HepG2 (cell line): ENCODE data around the gene CCDC57. TPM values are rescaled to one million over a fixed set of nuclear protein-coding genes. Genes with fewer than 3 reads are reported as not detected.

Experiments
- ADNP ChIP-seq: sonication (generic); formaldehyde crosslinking; IDR thresholded peaks from 2 replicates; pipeline ENCODE4 v1.4.0; 2020; ENCODE audit warnings: missing genetic modification reagents
- AGO1 ChIP-seq: fragments of 200-400 bp; formaldehyde crosslinking; IDR thresholded peaks from 2 replicates; pipeline ENCODE4 v1.6.1; 2017; ENCODE audit warnings: mild to moderate bottlenecking, low read depth, low read length, moderate library complexity; ENCODE audit not compliant: poor library complexity, severe bottlenecking
- ELF1 ChIP-seq: sonication (generic); formaldehyde crosslinking; IDR thresholded peaks from 2 replicates; pipeline ENCODE4 v1.4.0; 2020; ENCODE audit warnings: missing genetic modification reagents
- ETV5 ChIP-seq: IDR thresholded peaks from 2 replicates; pipeline ENCODE4 v1.6.1; 2018; ENCODE audit warnings: missing biosample characterization, missing genetic modification reagents, inconsistent platforms, borderline replicate concordance
- KDM6A ChIP-seq: IDR thresholded peaks from 2 replicates; pipeline ENCODE4 v1.6.1; 2016; ENCODE audit warnings: low read depth
- SATB2 ChIP-seq: sonication (generic); formaldehyde crosslinking; IDR thresholded peaks from 2 replicates; pipeline ENCODE4 v1.5.0; 2020; ENCODE audit warnings: missing genetic modification reagents
- SP4 ChIP-seq: sonication (generic); formaldehyde crosslinking; IDR thresholded peaks from 2 replicates; pipeline ENCODE4 v1.8.1; 2023; ENCODE audit warnings: mild to moderate bottlenecking, missing genetic modification reagents
- SUZ12 ChIP-seq: fragments of 150-350 bp; IDR thresholded peaks from 2 replicates; pipeline ENCODE4 v1.6.1; 2014; ENCODE audit warnings: low read depth, low read length
- SYNCRIP ChIP-seq: fragments of 200-400 bp; formaldehyde crosslinking; IDR thresholded peaks from 2 replicates; pipeline ENCODE4 v1.6.1; 2018; ENCODE audit warnings: mild to moderate bottlenecking, low read depth, low read length; ENCODE audit not compliant: insufficient read depth
- ZKSCAN8 ChIP-seq: IDR thresholded peaks from 2 replicates; pipeline ENCODE4 v1.6.1; 2016; ENCODE audit warnings: borderline replicate concordance, missing genetic modification reagents, missing compliant biosample characterization
- ZMAT3 ChIP-seq: sonication (generic); formaldehyde crosslinking; conservative IDR thresholded peaks from 2 replicates; pipeline ENCODE4 v1.7.0; 2021; ENCODE audit warnings: missing genetic modification reagents
- ZNF20 ChIP-seq: sonication (generic); formaldehyde crosslinking; IDR thresholded peaks from 2 replicates; pipeline ENCODE4 v1.4.0; 2020; ENCODE audit warnings: mild to moderate bottlenecking, moderate library complexity, missing genetic modification reagents
- ZNF883 ChIP-seq: sonication (generic); formaldehyde crosslinking; IDR thresholded peaks from 2 replicates; pipeline ENCODE4 v1.5.1; 2020; ENCODE audit warnings: mild to moderate bottlenecking, missing genetic modification reagents; ENCODE audit errors: not compliant biosample characterization
- polyA plus RNA-seq, 8 experiments: library from polyadenylated mRNA; depleted of rRNA in 3 of 8; stranded (reverse) in 7 of 8; unstranded in 1 of 8; fragments of >200 nt; fragmentation: Illumina TruSeq in 4 of 8; extraction: Trizol in 4 of 8; gene quantifications; 2 replicates each; pipeline versions ENCODE4 v1.2.1 to v1.2.3, GENCODE V29; 2011 to 2016; ENCODE audit warnings: low read depth in 4 of 8, missing spikeins in 1 of 8, mixed read lengths in 1 of 8; ENCODE audit not compliant: insufficient read depth in 1 of 8
- total RNA-seq, 5 experiments: library from RNA; depleted of rRNA; stranded (reverse); fragments of >200 nt; fragmentation: Illumina TruSeq; extraction: Trizol; gene quantifications; 2 replicates each; pipeline ENCODE4 v1.2.3, GENCODE V29; 2016; ENCODE audit warnings: low read depth in 1 of 5
- TF ChIP-seq, protein P1 (sequence below): sonication (generic); formaldehyde crosslinking; IDR thresholded peaks from 2 replicates; pipeline ENCODE4 v1.4.0; 2020; ENCODE audit warnings: missing genetic modification reagents, borderline replicate concordance
- TF ChIP-seq, protein P2 (sequence below): sonication (generic); formaldehyde crosslinking; IDR thresholded peaks from 2 replicates; pipeline ENCODE4 v1.5.0; 2020; ENCODE audit warnings: mild to moderate bottlenecking, missing genetic modification reagents
- TF ChIP-seq, protein P3 (sequence below): sonication (generic); formaldehyde crosslinking; IDR thresholded peaks from 2 replicates; pipeline ENCODE4 v1.5.1; 2020; ENCODE audit warnings: mild to moderate bottlenecking, missing genetic modification reagents, moderate library complexity
- TF ChIP-seq, protein P4 (sequence below): sonication (generic); formaldehyde crosslinking; IDR thresholded peaks from 2 replicates; pipeline ENCODE4 v1.4.0; 2020; ENCODE audit warnings: missing genetic modification reagents
- TF ChIP-seq, protein P5 (sequence below): sonication (generic); formaldehyde crosslinking; conservative IDR thresholded peaks from 2 replicates; pipeline ENCODE4 v1.4.0; 2020; ENCODE audit warnings: missing genetic modification reagents

The CCDC57 gene
- total and polyA plus RNA-seq, 2 of the 13 experiments (the other 11 are each of a cell fraction or from before 2014, with no cell fraction given): 59.3 to 59.9 TPM

DNA sequence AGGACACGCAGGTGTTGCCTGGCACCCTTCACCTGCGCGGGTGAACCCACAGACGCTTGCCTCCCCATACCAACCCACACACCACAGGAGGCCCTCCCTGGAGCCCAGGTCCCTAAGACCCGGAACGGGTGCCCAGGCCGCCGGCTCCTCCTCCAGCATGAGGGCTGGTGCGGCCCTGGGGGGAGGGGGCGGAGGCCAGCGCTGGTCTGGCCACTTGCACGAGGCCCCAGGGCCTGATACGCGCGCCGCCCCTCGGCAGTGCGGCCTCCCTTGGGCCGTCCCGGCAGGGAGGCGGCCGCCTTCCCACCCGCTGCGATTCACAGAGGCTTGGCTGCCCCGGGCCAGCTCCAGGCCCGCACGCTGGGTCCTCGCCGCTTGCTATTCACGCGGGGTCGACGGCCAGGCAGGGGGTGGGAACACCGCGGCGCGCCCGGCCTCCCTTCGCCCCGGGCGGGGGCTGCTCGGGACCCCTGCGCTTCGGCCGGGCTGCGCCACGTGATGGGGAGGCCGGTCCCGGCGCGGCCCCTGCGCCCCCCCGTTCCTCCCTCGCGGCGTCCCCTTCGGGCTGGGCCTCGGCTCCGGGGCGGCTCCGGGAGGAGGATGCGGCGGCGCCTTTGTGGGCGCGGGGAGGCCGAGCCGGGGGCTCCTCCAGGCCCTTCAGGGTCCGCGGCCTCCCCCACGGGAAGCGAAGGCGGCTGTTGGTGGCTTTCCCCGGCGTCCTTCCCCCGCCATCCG lies 115.3 kb downstream of the CCDC57 start (continued):
- TF ChIP-seq, protein P1, sequence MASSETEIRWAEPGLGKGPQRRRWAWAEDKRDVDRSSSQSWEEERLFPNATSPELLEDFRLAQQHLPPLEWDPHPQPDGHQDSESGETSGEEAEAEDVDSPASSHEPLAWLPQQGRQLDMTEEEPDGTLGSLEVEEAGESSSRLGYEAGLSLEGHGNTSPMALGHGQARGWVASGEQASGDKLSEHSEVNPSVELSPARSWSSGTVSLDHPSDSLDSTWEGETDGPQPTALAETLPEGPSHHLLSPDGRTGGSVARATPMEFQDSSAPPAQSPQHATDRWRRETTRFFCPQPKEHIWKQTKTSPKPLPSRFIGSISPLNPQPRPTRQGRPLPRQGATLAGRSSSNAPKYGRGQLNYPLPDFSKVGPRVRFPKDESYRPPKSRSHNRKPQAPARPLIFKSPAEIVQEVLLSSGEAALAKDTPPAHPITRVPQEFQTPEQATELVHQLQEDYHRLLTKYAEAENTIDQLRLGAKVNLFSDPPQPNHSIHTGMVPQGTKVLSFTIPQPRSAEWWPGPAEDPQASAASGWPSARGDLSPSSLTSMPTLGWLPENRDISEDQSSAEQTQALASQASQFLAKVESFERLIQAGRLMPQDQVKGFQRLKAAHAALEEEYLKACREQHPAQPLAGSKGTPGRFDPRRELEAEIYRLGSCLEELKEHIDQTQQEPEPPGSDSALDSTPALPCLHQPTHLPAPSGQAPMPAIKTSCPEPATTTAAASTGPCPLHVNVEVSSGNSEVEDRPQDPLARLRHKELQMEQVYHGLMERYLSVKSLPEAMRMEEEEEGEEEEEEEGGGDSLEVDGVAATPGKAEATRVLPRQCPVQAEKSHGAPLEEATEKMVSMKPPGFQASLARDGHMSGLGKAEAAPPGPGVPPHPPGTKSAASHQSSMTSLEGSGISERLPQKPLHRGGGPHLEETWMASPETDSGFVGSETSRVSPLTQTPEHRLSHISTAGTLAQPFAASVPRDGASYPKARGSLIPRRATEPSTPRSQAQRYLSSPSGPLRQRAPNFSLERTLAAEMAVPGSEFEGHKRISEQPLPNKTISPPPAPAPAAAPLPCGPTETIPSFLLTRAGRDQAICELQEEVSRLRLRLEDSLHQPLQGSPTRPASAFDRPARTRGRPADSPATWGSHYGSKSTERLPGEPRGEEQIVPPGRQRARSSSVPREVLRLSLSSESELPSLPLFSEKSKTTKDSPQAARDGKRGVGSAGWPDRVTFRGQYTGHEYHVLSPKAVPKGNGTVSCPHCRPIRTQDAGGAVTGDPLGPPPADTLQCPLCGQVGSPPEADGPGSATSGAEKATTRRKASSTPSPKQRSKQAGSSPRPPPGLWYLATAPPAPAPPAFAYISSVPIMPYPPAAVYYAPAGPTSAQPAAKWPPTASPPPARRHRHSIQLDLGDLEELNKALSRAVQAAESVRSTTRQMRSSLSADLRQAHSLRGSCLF: no peak
- TF ChIP-seq ZNF883 (CRISPR knock-in tag) (peak; percentile 32), KDM6A (CRISPR knock-in tag) (no peak), ZNF20 (CRISPR knock-in tag) (no peak), SYNCRIP (no peak), ZKSCAN8 (CRISPR knock-in tag) (no peak), ADNP (CRISPR knock-in tag) (no peak), ZMAT3 (CRISPR knock-in tag) (0 out of 2 replicates have a peak, but pooled peaks have one; percentile 55), ELF1 (CRISPR knock-in tag) (no peak), ETV5 (CRISPR knock-in tag) (no peak; the same call in 1 of the 2 replicates), SATB2 (0 out of 2 replicates have a peak, but pooled peaks have one; percentile 36), AGO1 (peak; percentile 11), SUZ12 (no peak), SP4 (CRISPR knock-in tag) (no peak; the same call in 1 of the 2 replicates)
- TF ChIP-seq, protein P2, sequence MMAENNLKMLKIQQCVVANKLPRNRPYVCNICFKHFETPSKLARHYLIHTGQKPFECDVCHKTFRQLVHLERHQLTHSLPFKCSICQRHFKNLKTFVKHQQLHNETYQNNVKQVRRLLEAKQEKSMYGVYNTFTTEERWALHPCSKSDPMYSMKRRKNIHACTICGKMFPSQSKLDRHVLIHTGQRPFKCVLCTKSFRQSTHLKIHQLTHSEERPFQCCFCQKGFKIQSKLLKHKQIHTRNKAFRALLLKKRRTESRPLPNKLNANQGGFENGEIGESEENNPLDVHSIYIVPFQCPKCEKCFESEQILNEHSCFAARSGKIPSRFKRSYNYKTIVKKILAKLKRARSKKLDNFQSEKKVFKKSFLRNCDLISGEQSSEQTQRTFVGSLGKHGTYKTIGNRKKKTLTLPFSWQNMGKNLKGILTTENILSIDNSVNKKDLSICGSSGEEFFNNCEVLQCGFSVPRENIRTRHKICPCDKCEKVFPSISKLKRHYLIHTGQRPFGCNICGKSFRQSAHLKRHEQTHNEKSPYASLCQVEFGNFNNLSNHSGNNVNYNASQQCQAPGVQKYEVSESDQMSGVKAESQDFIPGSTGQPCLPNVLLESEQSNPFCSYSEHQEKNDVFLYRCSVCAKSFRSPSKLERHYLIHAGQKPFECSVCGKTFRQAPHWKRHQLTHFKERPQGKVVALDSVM (CRISPR knock-in tag): peak; percentile 62; the same call in 1 of the 2 replicates
- TF ChIP-seq, protein P3, sequence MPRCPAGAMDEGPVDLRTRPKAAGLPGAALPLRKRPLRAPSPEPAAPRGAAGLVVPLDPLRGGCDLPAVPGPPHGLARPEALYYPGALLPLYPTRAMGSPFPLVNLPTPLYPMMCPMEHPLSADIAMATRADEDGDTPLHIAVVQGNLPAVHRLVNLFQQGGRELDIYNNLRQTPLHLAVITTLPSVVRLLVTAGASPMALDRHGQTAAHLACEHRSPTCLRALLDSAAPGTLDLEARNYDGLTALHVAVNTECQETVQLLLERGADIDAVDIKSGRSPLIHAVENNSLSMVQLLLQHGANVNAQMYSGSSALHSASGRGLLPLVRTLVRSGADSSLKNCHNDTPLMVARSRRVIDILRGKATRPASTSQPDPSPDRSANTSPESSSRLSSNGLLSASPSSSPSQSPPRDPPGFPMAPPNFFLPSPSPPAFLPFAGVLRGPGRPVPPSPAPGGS (CRISPR knock-in tag): no peak
- TF ChIP-seq, protein P4, sequence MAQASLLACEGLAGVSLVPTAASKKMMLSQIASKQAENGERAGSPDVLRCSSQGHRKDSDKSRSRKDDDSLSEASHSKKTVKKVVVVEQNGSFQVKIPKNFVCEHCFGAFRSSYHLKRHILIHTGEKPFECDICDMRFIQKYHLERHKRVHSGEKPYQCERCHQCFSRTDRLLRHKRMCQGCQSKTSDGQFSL (CRISPR knock-in tag): peak; percentile 1; the same call in 1 of the 2 replicates
- TF ChIP-seq, protein P5, sequence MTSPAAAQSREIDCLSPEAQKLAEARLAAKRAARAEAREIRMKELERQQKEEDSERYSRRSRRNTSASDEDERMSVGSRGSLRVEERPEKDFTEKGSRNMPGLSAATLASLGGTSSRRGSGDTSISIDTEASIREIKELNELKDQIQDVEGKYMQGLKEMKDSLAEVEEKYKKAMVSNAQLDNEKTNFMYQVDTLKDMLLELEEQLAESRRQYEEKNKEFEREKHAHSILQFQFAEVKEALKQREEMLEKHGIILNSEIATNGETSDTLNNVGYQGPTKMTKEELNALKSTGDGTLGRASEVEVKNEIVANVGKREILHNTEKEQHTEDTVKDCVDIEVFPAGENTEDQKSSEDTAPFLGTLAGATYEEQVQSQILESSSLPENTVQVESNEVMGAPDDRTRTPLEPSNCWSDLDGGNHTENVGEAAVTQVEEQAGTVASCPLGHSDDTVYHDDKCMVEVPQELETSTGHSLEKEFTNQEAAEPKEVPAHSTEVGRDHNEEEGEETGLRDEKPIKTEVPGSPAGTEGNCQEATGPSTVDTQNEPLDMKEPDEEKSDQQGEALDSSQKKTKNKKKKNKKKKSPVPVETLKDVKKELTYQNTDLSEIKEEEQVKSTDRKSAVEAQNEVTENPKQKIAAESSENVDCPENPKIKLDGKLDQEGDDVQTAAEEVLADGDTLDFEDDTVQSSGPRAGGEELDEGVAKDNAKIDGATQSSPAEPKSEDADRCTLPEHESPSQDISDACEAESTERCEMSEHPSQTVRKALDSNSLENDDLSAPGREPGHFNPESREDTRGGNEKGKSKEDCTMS: no peak
